AML-193 (cell line): ENCODE measurements around the gene TEX101.
"Not testable (repeated sequence)": the region's sequence is repeated elsewhere in the genome, so short reads cannot be mapped to it uniquely, and the experiment has no call there.

ENCODE experiments used
- DNase-seq, 2 experiments: peaks; one replicate each; lab custom pipeline; 2025; lab: John Stamatoyannopoulos, UW

The TEX101 gene

GRCh38 chr19:43420954-43421353 lies 6.3 kb downstream of the TEX101 start:
- DNase-seq, result no peak

GRCh38 chr19:43422000-43422688 lies 7.5 kb downstream of the TEX101 start:
- DNase-seq, result no peak

GRCh38 chr19:43422689-43423066 lies 8.0 kb downstream of the TEX101 start:
- DNase-seq, result no peak

GRCh38 chr19:43423779-43424178 lies 9.1 kb downstream of the TEX101 start:
- no peak for DNase-seq

- DNase-seq, result peak; percentile 17 to 28
Observed at GRCh38 chr19:43425567-43426392, 11.1 kb downstream of the TEX101 start.

- no peak for DNase-seq
Observed at GRCh38 chr19:43429395-43429794, 14.7 kb downstream of the TEX101 start.

- no peak for DNase-seq
Observed at GRCh38 chr19:43430142-43430710, 15.5 kb downstream of the TEX101 start.

- DNase-seq, result no peak
Observed at GRCh38 chr19:43430976-43431375, 16.3 kb downstream of the TEX101 start.

- DNase-seq, result no peak
Observed at GRCh38 chr19:43433358-43433673, 18.6 kb downstream of the TEX101 start.

- no peak for DNase-seq
Observed at GRCh38 chr19:43433689-43434088, 19.0 kb downstream of the TEX101 start.

GRCh38 chr19:43435775-43436174 lies 21.1 kb downstream of the TEX101 start:
- DNase-seq, result no peak

GRCh38 chr19:43437284-43437683 lies 22.6 kb downstream of the TEX101 start:
- DNase-seq, result not testable (repeated sequence)

- DNase-seq, result no peak
Observed at GRCh38 chr19:43437712-43438111, 23.0 kb downstream of the TEX101 start.

- no peak for DNase-seq
Observed at GRCh38 chr19:43438291-43439031, 23.8 kb downstream of the TEX101 start.

GRCh38 chr19:43439032-43439708 lies 24.5 kb downstream of the TEX101 start:
- DNase-seq, result no peak

- DNase-seq, result no peak
Observed at GRCh38 chr19:43439709-43440063, 25.0 kb downstream of the TEX101 start.

- DNase-seq, result no peak
Observed at GRCh38 chr19:43441716-43442115, 27.0 kb downstream of the TEX101 start.

GRCh38 chr19:43444091-43444490 lies 29.4 kb downstream of the TEX101 start:
- not testable (repeated sequence) for DNase-seq

- DNase-seq, result no peak
Observed at GRCh38 chr19:43444531-43445287, 30.0 kb downstream of the TEX101 start.

GRCh38 chr19:43445426-43445825 lies 30.7 kb downstream of the TEX101 start:
- no peak for DNase-seq

GRCh38 chr19:43446746-43447489 lies 32.2 kb downstream of the TEX101 start:
- DNase-seq, result peak; percentile 60 to 64
